ENCODE results near the gene ERBB4.
"Not testable (repeated sequence)": the region's sequence is repeated elsewhere in the genome, so short reads cannot be mapped to it uniquely, and the experiment has no call there.

Gene ERBB4

DNA sequence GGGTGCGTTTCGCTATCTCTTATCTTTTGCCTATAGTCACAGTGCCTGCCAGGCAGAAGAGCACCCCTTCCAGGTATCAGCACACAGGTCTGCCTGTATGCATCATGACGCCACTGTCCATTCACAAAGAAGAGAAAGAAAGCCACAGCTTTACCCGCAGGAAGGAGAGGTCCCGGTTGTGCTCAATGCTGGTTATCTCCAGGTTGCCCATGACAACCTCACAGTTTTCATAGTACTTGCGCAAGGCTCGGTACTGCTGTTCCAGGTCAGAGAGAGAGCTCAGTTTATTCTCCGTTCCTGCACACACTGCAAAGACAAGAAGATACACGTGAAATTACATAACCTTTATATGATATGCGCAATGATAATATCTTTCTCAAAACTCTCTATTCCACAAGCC lies 414.0 kb downstream of the ERBB4 start:
- DNase-seq: no peak

DNA sequence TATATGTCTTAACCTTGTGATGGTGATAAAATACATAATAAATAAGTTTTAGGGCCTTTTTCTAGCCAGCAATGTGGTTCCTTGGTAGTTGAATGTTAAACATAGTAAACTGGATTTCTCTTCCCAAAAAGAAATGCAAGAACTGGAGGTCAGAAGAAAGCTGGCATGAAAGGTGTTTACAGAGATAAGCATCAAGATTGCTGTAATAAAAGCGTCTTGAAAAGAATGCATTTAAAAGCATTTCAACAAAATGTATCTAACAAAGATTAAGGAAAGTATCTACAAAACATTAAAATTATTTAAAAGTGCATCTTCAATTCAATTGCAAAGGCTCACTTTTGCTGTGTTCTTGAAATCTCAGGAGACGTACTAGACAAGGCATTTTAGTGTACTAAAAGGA lies 419.0 kb downstream of the ERBB4 start:
- no peak for DNase-seq

DNA sequence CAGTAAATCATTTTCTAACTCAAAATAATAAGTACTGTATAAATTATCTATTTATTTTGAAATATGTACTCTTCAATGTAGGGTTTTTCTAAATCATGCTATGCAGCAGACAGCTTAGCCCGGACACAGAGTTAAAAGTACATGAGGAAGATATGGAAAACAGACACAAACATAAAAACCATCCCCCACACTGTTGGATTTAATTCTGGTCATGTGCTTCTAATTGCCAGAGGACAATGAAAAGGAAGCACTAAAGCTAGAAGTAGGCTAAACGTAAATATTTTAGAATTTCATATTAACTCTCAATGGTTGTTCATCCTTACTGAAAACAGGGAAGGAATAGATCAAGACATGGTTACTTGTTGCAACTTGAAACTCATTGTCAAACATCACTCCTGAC lies 420.7 kb downstream of the ERBB4 start:
- no peak for DNase-seq

DNA sequence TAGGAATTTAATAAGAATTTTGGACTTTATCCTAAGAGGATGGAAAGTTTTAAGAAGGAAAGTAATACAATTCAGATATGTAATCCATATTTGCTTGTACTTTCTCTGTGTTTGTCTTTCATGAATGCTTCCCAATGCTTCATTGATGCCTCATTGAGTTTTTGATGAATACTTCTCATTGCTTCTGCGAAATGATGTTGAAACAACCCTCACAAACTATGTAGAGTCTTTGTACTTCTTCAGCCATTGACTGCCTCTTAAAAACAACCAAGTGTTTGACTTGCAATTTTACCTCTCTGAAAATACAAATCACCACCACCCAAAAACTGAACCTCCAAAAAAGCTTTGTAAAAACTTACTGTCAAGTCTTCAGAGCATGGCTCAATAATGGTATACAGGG lies 424.1 kb downstream of the ERBB4 start:
- no peak for DNase-seq

DNA sequence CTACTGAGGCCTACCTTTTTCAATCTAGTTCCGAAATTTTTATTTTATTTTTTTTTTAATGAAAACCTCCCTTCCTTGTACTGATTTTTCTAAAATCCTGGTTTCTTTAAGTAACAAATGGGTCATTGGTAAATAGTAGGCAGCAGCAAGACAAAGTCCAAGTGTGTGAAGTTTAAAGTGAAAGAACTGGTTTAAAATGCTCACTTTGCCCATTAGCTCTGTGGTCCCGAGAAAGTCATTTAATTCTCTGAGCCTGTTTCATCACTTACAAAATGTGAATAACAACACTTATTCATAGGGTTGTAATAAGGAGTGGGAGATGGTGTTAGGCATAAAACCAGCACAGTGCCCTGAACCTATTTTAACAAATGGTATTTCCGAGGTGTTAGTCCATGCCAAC lies 426.2 kb downstream of the ERBB4 start:
- DNase-seq: no peak

DNA sequence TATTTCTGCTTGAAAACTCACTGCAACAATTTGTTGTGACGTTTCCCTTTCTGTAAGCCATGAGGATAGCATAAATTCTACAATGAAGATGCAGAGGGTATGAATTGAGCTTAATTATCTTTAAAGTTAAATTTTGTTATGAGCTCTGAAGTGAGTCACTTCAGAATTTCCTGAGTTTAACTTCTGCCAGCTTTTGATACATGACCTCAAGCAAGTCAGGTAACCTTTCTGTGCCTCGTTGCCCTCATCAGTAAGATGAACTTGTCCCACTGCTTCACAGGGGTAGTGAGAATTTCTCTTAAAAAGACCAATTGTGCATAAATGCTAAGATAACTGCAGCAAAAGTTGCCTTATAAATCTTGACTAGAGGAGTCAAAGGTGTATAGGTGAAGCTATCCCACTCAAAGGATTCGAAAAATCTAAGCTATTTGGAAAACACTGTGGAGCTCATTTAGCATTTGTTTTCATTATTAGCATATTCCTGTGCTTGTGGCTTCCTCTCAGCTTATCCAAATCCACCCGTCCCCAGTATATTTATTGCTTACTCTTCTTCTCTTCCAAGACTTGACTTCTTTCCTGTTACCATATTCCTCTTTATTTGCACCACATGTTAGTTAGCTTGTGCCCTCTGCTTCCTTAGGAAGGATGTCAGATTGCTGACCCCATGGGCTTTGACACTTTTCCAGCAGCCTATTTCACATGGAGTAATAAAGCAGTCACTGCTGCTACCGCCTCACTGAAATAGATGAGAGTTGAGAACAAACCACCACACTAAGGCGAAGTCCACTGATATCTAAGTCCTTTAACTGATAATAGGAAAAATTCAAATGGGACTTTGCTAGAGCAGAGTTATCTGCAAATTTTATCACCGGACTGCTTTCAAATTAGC lies 428.6 kb downstream of the ERBB4 start:
- DNase-seq: no peak

DNA sequence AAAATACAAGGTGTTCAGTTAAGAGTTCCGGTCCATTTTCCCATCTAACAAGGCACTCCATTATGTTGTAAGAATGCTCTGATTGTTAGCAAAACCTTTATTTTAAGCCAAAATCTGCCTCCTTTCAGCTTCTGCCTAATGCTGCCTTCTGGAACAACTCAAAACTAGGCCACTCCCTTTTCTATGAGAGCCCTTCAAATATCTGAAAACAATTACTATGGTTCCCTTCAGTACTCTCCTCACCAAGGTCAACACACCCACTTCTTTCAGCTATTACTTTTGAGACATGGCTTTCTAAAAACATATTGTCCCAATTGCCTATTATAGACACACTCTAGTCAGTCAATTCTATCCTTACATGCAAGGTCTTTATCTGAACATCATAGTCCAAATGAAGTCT lies 429.4 kb downstream of the ERBB4 start:
- no peak for DNase-seq

DNA sequence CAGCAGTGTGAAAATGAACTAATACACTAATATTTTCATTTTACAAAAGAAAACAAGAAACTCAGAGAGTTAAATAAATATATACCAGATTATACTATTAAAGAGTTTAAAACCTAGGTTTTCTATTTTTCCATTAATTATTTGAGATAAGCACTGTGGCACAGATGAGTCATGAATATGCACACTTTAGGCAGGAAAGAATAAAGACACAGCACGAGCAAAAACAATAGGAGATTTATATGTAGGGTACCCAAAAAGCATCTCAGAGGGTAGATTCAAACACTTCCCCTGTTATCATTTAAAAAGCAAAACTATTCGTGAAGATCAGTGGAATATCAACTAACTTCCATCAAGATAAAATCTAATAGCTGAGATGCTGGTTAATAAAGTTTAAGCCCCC lies 430.6 kb downstream of the ERBB4 start:
- no peak for DNase-seq

DNA sequence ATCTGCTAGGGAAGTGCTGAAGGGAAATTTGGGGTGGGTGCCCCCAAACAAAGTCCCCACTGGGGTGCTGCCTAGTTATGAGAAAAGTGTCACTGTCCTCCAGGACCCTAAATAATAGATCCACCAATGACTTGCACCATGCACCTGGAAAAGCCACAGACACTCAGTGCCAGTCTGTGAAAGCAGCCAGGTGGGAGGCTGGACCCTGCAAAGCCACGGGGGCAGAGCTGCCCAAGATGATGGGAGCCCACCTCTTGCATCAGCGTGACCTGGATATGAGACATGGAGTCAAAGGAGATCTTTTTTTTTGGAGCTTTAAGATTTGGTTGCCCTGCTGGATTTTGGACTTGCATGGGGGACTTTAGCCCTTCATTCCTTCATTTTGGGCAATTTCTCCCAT lies 431.6 kb downstream of the ERBB4 start:
- no peak for DNase-seq

DNA sequence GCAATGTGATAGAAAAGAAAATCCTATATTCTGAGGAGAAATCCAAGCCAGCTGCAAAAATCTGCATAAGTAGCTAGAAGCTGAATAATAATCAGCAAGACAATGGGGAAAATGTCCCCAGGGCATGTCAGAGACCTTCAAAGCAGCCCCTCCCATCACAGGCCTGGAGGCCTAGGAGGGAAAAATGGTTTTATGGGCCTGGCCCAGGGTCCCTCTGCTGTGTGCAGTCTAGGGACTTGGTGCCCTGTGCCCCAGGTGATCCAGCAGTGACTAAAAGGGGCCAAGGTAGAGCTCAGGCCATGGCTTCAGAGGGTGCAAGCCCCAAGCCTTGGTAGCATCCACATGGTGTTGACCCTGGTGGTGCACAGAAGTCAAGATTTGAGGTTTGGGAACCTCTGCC lies 432.1 kb downstream of the ERBB4 start:
- not testable (repeated sequence) for DNase-seq

DNA sequence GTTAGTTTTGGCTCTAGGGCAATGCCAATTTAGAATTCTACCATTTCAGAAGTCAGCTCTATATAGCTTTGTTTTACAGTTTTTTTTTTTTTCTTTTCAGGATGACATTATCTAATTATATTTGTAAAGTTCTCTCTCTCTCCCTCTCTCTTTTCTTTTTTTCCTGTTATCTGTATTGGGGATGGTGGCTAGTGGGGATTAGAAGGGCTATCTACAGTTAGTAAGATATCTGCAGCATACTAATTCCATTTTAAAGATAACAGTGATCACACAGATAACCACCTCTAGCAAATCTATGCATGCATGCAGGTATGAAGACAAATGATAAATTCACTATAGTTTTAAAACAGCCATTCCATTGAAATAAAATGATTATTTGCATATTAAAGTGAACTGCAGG lies 438.9 kb downstream of the ERBB4 start:
- DNase-seq: no peak

DNA sequence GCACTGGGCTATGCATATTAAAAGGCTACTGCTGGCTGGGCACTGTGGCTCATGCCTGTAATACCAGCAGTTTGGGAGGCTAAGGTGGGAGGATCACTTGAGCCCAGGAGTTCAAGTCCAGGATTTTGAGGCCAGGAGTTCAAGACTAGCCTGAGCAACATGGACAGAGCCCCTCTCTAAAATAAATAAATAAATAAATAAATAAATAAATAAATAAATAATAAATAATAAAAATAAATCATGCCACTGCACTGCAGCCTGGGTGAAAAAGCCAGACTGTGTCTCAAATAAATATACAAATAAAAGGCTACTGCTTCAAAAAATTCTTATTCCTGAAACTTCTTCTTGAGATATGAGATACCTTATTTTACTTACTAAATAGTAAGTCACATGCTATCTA lies 439.6 kb downstream of the ERBB4 start:
- DNase-seq: no peak

DNA sequence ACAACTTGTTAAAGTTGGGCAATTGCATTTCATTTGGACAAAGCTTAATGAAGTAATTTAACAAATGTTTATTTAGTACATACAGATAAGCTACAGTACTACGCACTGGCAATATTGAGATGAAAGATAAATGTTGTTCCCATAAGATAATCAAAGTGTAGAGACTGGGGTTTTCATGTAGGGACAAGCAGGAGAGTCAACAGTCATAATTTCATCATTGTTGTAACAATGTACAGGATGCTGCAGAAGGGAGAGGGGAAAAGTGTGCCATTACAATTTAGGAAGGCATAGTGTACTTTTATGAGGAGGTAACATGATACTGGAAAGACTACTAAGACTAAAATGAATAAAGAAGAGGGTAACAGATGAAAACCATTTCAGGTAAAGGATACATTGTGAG lies 441.6 kb downstream of the ERBB4 start:
- no peak for DNase-seq

DNA sequence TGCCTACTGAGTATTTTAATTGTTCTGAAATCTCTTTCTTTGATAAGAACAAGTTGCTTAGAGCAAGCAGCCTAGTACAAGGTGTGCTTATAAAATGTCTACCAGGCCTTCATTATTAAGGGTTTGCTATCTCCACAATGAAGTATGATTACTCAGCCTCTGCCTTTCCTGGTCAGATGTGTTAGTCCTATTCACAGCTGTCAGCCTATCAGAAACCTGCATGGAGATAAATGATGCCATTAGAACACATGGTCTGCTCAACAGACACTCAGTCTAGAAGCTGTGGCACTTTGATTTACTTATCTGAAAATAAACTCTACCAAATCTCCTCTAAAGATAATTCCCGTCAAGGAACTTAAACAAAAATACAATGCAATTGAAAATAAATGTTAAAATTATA lies 448.7 kb downstream of the ERBB4 start:
- no peak for DNase-seq

DNA sequence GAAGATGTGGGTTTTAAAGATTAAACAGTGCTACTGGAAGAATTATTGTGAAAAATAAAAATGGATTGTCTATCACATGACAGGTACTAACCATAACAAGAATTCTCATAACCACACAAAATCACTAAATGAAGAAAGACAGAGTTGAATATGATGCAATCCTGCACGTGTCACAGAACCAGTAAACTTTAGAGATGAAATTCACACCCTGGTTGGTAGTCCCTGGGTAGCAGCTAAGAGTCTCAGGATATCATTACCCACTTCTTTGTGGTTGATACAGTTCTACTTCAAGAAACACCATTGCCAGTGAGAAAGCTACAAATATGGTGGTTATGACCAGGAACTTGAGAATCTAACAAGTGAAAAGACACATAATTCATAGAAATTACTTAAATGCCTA lies 450.2 kb downstream of the ERBB4 start:
- no peak for DNase-seq

DNA sequence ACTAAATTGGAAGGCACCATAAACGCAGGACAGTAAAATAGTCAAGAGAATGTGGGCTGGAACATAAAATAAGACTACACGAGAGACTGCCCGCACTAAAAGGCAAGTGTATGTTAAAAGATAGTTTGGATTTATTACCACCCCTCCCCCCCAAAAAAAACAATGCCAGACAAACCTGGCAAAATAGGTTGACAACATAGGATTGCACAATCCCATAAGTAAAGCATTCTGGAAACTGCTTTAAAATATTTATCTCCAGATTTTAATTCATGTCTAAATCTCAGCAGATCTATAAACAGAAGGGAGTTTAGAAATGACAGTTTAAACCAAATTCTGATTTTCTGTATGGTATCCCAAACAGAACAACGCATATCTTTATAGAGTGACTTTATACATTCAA lies 455.1 kb downstream of the ERBB4 start:
- no peak for DNase-seq

DNA sequence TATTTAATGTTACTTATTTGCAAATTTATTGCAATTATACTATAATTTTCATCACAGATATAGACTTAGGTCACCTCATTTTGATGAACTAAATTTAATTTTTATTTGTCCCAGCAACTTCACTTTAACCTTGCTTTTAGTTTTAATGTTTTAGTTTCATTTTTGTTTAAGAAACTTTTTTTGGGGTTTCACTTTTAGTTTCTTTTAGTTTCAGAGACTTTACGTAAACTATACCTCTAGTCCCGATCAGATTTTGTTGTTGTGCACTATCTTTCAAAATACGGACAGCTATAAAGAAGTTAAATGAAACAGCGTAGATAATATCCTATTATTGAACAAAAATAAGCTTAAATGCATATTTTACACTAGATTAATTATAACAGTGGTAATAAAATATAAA lies 460.5 kb downstream of the ERBB4 start:
- no peak for DNase-seq

DNA sequence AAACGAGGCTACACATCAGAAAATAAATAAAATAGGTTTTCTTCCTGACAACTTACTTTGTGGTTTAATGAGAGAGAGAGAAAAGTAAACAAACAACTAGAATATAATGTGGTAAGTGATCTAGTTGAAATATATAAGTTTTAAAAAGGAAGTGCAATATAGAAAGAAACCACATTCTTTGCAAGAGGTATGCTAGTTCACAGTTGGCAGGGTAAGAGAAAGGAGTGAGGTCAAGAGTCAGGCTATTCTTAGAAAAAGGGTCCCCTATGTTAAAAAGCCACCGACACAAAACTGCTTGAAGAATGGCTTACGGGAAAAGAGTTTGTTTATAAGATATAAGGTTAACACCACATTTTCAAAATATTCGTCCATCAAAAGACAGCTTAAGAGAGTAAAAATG lies 462.1 kb downstream of the ERBB4 start:
- DNase-seq: no peak

DNA sequence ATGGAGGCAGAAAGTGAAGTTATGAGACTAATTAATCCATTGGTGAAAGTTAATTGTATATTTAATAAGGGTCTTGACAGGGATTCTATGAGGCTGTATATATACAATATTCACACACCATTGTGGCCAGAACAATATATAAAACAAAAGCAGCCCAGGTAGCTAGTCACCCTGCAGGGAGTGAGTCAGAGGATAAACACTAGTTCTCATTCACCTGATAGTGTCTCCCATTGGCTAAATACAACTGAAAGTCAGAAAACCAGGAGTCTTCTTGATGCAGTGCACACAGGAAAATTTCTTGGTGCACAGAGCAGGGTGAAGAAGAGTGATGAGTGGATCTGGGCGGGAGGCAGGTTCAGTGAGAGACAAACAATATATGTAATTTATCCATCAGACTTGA lies 465.2 kb downstream of the ERBB4 start:
- no peak for DNase-seq

DNA sequence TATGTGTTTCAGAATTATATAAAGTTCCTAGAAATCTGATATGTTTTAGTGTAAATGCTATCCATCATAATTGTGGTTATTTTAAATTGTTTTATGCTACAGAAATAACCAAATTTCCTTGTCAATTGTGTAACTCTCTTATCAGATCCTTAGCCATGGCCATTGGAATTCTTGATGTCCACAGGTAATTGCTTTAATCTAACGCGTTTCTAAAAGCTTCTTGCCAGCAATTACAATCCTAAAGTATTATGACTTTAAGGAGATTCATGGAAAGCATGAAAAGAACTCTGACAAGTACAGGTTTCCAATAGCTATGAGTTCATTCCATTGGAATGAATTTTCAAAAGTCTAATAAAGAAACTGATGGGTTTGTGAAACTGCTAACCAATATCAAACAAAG lies 472.1 kb downstream of the ERBB4 start:
- no peak for DNase-seq

DNA sequence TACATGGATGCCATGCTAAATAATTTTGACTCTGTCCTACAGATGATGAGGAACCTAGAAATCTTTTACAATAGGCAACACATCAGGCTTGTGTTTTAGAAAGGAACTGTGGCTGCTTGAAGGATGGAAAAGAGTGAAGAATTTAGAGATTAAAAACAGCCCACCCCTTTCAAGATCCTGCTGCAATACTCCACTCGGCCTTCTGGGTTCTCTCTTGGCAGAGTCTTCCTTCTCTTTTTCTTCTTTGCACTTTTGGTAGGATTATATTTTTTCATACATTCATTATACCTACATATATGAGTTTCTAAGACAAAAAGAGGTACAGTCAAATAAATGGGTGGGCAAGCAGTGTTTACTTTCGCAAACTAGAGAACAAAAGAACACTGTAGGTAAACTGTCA lies 474.3 kb downstream of the ERBB4 start:
- no peak for DNase-seq

DNA sequence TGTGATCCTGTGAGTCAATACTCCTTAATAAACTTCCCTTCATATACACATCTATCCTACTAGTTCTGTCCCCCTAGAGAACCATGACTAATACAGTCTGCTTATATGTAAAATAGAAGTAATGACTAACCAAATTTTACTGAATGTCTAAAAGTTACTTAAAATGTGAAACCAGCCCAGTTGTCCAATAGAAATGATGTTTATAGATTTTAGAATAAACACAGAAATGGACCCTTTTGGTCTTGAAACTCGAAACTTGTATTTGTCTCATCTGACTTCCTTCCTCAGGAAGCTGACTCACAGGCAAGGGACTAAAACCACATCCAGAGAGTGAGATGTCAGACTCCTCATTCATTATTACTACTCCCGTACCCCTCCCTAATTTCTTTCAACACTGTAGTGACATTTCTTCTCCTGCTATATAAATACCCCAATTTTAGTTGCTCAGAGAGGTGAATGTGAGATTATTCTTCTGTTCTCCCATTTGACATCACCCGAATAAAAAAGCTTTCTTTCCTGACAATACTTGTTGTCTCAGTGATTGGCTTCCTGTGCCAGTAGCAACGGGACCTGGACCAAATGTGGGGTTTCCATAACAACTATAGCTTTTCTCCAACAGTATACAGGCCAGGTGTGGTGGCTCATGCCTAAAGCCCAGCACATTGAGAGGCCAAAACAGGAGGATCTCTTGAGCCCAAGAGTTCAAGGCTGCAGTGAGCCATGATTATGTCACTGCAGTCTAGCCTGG lies 486.0 kb downstream of the ERBB4 start:
- DNase-seq: no peak

DNA sequence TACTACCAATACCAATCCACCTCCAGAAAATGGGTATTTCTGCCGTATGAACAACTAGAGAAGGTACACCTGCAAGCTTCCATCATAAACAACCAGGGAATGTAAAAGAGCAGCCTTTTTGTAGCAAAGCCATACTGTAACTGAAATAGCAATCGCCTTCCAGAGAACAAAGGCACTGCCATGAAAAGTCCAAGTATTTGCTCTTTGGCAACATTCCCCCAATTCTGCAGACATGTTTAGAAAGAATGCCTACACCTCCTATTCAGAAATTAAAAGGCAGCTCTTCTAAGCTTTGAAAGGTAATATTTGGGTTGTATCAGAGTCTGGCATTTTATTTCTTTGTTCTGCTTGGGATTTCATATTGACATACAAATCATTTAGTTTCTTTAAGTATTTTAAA lies 487.7 kb downstream of the ERBB4 start:
- no peak for DNase-seq

DNA sequence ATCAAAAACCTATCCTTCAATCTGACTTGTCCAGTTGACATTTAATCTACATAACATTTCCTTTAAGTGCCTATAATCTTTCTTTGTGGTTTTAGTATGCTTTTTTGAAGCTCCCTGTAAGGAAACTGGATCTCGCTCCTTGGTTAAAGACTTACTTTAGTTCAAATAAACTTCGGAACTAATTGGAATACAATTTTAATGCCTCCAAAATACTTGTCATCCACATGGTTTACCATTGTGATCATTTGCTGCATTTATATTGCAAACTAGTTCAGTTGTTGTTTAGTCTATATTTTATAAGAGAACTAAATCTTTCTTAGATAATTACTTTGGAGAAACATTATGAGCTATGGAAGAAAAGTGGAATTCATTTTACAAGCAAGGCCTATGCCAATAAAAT lies 496.0 kb downstream of the ERBB4 start:
- no peak for DNase-seq

DNA sequence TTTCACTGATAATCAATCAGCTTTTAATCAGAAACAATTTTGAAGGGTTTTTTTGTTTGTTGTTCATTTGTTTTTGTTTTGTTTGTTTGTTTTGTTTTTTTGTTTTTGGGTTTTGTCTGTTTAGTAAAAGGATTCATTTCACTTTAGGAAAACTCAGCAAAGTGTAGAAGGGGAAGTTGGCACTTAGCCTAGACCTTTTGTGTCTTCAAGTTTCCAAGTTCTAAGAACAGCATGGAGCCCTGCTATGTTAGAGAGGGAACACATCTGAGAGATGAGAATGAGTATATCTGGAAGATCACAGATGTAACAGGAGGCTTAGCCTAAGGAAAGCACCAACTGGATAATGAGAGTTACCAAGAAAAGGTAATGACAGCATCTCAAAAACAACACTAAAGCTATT lies 501.5 kb downstream of the ERBB4 start:
- DNase-seq: no peak

Measured in activated CD4-positive, alpha-beta T cell treated with anti-CD3 and anti-CD28 coated beads, Interleukin-2, amount 50 U/mL, for 4 hours (primary cell).